ENCODE measurements around the gene PIAS1.

- TF ChIP-seq EZH2phosphoT487 (conservative IDR thresholded peaks at IDR 0.05; ENCODE audit: low read length), result no peak
- no peak for TF ChIP-seq CTCF (IDR thresholded peaks at IDR 0.05; ENCODE audit: insufficient read depth, low read length, poor library complexity, severe bottlenecking)
Measured at GRCh38 chr15:68051907-68052306, 2.2 kb upstream of the PIAS1 start.

Data from SU-DHL-6 (cell line).